ENCODE data around the gene SYT15B.
"Not testable (repeated sequence)": the region's sequence is repeated elsewhere in the genome, so short reads cannot be mapped to it uniquely, and the experiment has no call there.

Gene SYT15B

GRCh38 chr10:47746780-47747376, 16.5 kb downstream of the SYT15B start:
- not testable (repeated sequence) for DNase-seq (ENCODE audit: low spot score in 2 of 2)

GRCh38 chr10:47744881-47745280, 18.5 kb downstream of the SYT15B start:
- ATAC-seq: not testable (repeated sequence)

More at GRCh38 chr10:47746780-47747376, 16.5 kb downstream of the SYT15B start:
- H3K4me3 Mint-ChIP-seq, ATAC-seq, H3K9me3 Mint-ChIP-seq, H3K36me3 Mint-ChIP-seq, H3K27ac Mint-ChIP-seq, H3K4me1 Mint-ChIP-seq: not testable (repeated sequence)

GRCh38 chr10:47743611-47744550, 19.5 kb downstream of the SYT15B start:
- not testable (repeated sequence) for H3K27ac Mint-ChIP-seq, H3K36me3 Mint-ChIP-seq, H3K9me3 Mint-ChIP-seq, H3K4me1 Mint-ChIP-seq
- peak; percentile 28 to 80 for DNase-seq (ENCODE audit: low spot score in 2 of 2)
- peak; percentile 89 for ATAC-seq
- peak overlapping the region; percentile 29 for H3K4me3 Mint-ChIP-seq

More at GRCh38 chr10:47744881-47745280, 18.5 kb downstream of the SYT15B start:
- H3K4me3 Mint-ChIP-seq; H3K36me3 Mint-ChIP-seq; H3K4me1 Mint-ChIP-seq; H3K9me3 Mint-ChIP-seq; DNase-seq (ENCODE audit: low spot score in 2 of 2); H3K27ac Mint-ChIP-seq: not testable (repeated sequence)

- ATAC-seq (peak; percentile 78), DNase-seq (ENCODE audit: low spot score in 2 of 2) (peak in 1 of 2 donors; percentile 64)
- not testable (repeated sequence) for H3K27ac Mint-ChIP-seq, H3K4me1 Mint-ChIP-seq, H3K9me3 Mint-ChIP-seq, H3K36me3 Mint-ChIP-seq, H3K4me3 Mint-ChIP-seq
Measured at GRCh38 chr10:47740868-47741267, 22.5 kb downstream of the SYT15B start.

GRCh38 chr10:47730911-47731310, 32.5 kb downstream of the SYT15B start:
- DNase-seq (ENCODE audit: low spot score in 2 of 2); H3K9me3 Mint-ChIP-seq; ATAC-seq; H3K27ac Mint-ChIP-seq; H3K4me1 Mint-ChIP-seq; H3K36me3 Mint-ChIP-seq; H3K4me3 Mint-ChIP-seq: not testable (repeated sequence)

- H3K4me3 Mint-ChIP-seq; DNase-seq (ENCODE audit: low spot score in 2 of 2); H3K27ac Mint-ChIP-seq; ATAC-seq; H3K9me3 Mint-ChIP-seq; H3K4me1 Mint-ChIP-seq; H3K36me3 Mint-ChIP-seq: not testable (repeated sequence)
Measured at GRCh38 chr10:47725740-47726139, 37.7 kb downstream of the SYT15B start.

GRCh38 chr10:47725047-47725446, 38.3 kb downstream of the SYT15B start:
- not testable (repeated sequence) for H3K9me3 Mint-ChIP-seq; H3K36me3 Mint-ChIP-seq; ATAC-seq; H3K4me3 Mint-ChIP-seq; H3K4me1 Mint-ChIP-seq; DNase-seq (ENCODE audit: low spot score in 2 of 2); H3K27ac Mint-ChIP-seq

GRCh38 chr10:47724119-47724518, 39.3 kb downstream of the SYT15B start:
- not testable (repeated sequence) for H3K9me3 Mint-ChIP-seq

GRCh38 chr10:47723362-47723761, 40.0 kb downstream of the SYT15B start:
- not testable (repeated sequence) for H3K4me3 Mint-ChIP-seq; H3K9me3 Mint-ChIP-seq; DNase-seq (ENCODE audit: low spot score in 2 of 2); ATAC-seq; H3K4me1 Mint-ChIP-seq; H3K36me3 Mint-ChIP-seq; H3K27ac Mint-ChIP-seq

More at GRCh38 chr10:47724119-47724518, 39.3 kb downstream of the SYT15B start:
- H3K4me1 Mint-ChIP-seq; H3K27ac Mint-ChIP-seq; H3K36me3 Mint-ChIP-seq; DNase-seq (ENCODE audit: low spot score in 2 of 2); H3K4me3 Mint-ChIP-seq; ATAC-seq: not testable (repeated sequence)

GRCh38 chr10:47717011-47717769, 46.2 kb downstream of the SYT15B start:
- H3K4me3 Mint-ChIP-seq; DNase-seq (ENCODE audit: low spot score in 2 of 2); H3K27ac Mint-ChIP-seq; H3K36me3 Mint-ChIP-seq; H3K9me3 Mint-ChIP-seq; ATAC-seq; H3K4me1 Mint-ChIP-seq: not testable (repeated sequence)
